ENCODE measurements around the gene TTC7B.

The TTC7B gene

GRCh38 chr14:90491221-90491885 is 324.9 kb downstream of the TTC7B start:
- Histone ChIP-seq H3K4me1 (ENCODE audit: low read depth, poor library complexity, severe bottlenecking) (no peaks in the 10 kb centered on the region), H3K9ac (no peak overlapping the region), H3K27ac (no peak overlapping the region), H3K27me3 (ENCODE audit: insufficient read depth, low read depth) (no peaks in the 10 kb centered on the region), H3K79me2 (ENCODE audit: insufficient read depth, low read depth) (no peaks in the 10 kb centered on the region), H3K4me2 (no peak overlapping the region), H2AFZ (ENCODE audit: low read depth) (no peak overlapping the region), H3K36me3 (ENCODE audit: insufficient read depth) (no peaks in the 10 kb centered on the region), H4K20me1 (ENCODE audit: insufficient read depth) (no peaks in the 10 kb centered on the region), H3K4me3 (IDR thresholded peaks at IDR 0.05; ENCODE audit: insufficient read depth, low read depth, low read length) (no peak overlapping the region)
- TF ChIP-seq, protein P1, sequence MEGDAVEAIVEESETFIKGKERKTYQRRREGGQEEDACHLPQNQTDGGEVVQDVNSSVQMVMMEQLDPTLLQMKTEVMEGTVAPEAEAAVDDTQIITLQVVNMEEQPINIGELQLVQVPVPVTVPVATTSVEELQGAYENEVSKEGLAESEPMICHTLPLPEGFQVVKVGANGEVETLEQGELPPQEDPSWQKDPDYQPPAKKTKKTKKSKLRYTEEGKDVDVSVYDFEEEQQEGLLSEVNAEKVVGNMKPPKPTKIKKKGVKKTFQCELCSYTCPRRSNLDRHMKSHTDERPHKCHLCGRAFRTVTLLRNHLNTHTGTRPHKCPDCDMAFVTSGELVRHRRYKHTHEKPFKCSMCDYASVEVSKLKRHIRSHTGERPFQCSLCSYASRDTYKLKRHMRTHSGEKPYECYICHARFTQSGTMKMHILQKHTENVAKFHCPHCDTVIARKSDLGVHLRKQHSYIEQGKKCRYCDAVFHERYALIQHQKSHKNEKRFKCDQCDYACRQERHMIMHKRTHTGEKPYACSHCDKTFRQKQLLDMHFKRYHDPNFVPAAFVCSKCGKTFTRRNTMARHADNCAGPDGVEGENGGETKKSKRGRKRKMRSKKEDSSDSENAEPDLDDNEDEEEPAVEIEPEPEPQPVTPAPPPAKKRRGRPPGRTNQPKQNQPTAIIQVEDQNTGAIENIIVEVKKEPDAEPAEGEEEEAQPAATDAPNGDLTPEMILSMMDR (conservative IDR thresholded peaks at IDR 0.05; ENCODE audit: low read depth, low read length): no peak

DNA sequence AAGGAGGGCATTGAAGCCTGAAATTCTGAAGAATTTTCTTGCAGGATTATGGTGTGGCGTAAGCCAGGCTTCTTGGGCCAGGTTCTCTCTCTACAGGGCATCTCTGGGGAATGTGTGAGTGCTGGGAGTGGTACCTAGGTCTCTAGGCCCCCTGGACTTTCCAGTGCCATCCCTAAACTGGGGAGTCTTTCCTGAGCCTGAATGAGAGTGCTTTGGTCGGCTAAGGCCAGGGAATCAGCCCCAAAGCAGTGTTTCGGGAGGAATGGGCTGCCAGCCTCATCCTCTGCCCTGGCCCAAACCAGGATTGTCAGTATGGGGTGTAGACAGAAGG is 325.5 kb downstream of the TTC7B start:
- Histone ChIP-seq H3K36me3 (ENCODE audit: insufficient read depth) (no peaks in the 10 kb centered on the region), H2AFZ (ENCODE audit: low read depth) (no peak overlapping the region), H3K9ac (no peak overlapping the region), H3K4me1 (ENCODE audit: low read depth, poor library complexity, severe bottlenecking) (no peaks in the 10 kb centered on the region), H3K27ac (no peak overlapping the region), H3K4me2 (no peak overlapping the region), H3K27me3 (ENCODE audit: insufficient read depth, low read depth) (no peaks in the 10 kb centered on the region), H3K79me2 (ENCODE audit: insufficient read depth, low read depth) (no peaks in the 10 kb centered on the region), H3K4me3 (IDR thresholded peaks at IDR 0.05; ENCODE audit: insufficient read depth, low read depth, low read length) (no peak overlapping the region), H4K20me1 (ENCODE audit: insufficient read depth) (no peaks in the 10 kb centered on the region)
- TF ChIP-seq, protein P1 (conservative IDR thresholded peaks at IDR 0.05; ENCODE audit: low read depth, low read length): no peak

DNA sequence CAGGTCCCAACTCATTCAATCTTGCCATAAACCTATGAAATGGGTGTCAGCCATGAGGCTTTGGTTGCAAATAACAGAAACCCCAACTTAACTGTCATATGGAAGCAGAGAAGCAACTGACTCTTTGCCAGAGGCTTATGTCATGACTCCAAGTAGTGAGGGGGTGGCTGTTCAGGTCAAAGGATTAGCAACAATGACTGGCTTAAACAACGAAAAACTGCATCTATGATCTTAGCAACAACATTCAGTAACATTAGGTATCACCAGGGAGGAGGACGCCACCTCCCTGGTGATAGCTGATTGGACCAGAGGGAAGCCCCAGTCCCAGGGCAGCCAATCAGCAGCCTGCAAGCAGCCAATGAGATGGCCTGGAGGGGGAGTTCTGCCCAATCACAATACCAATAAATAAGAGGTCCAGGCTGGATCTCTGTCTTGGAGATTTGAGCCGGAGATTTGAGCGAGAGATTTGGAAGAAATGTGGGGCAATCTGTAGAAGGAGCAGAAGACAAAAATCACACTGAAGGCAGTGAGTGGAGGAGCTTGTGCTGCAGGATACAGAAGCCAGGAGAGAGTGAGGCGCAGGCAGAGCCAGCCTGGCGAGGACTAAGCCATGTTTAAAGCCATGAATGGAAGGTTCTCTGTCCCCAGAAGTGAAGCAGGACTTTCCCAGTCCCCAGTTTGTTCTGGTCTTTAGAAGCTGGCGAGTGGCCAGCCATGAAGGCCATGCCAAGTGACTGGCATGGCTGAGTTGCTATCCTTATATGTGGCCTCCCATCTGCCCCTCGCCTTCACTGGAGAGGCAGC is 326.1 kb downstream of the TTC7B start:
- TF ChIP-seq, protein P1 (conservative IDR thresholded peaks at IDR 0.05; ENCODE audit: low read depth, low read length): no peak
- no peak overlapping the region for H3K4me2 ChIP-seq
- no peaks in the 10 kb centered on the region for H3K27me3 ChIP-seq (ENCODE audit: insufficient read depth, low read depth)
- no peaks in the 10 kb centered on the region for H3K79me2 ChIP-seq (ENCODE audit: insufficient read depth, low read depth)
- no peaks in the 10 kb centered on the region for H3K4me1 ChIP-seq (ENCODE audit: low read depth, poor library complexity, severe bottlenecking)
- H3K4me3 ChIP-seq (IDR thresholded peaks at IDR 0.05; ENCODE audit: insufficient read depth, low read depth, low read length): no peak overlapping the region
- H3K36me3 ChIP-seq (ENCODE audit: insufficient read depth): no peaks in the 10 kb centered on the region
- H4K20me1 ChIP-seq (ENCODE audit: insufficient read depth): no peaks in the 10 kb centered on the region
- H3K27ac ChIP-seq: no peak overlapping the region
- H3K9ac ChIP-seq: no peak overlapping the region
- no peak overlapping the region for H2AFZ ChIP-seq (ENCODE audit: low read depth)

DNA sequence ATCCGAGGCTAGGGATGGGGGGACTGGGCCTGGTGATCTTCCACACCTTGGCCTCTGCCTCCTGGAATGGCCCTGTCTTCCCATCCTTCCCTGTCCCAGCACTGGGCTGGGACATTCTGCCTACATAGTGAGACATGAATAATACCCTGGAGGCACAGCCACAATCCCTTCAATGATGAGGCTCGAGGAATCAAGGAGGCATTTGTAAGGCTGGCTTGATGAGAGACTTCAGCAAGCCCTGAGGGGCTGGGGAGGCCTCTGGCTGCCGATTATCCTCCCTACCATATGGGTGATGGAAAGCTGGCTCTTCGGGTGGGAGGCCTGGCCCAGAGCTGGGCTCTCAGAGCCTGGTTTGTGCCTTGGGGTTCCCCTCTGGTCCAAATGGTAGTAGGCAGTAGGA is 326.9 kb downstream of the TTC7B start:
- no peaks in the 10 kb centered on the region for H3K36me3 ChIP-seq (ENCODE audit: insufficient read depth)
- H4K20me1 ChIP-seq (ENCODE audit: insufficient read depth): no peaks in the 10 kb centered on the region
- no peak overlapping the region for H3K4me3 ChIP-seq (IDR thresholded peaks at IDR 0.05; ENCODE audit: insufficient read depth, low read depth, low read length)
- no peaks in the 10 kb centered on the region for H3K27me3 ChIP-seq (ENCODE audit: insufficient read depth, low read depth)
- TF ChIP-seq, protein P1 (conservative IDR thresholded peaks at IDR 0.05; ENCODE audit: low read depth, low read length): no peak
- H3K4me2 ChIP-seq: no peak overlapping the region
- no peak overlapping the region for H2AFZ ChIP-seq (ENCODE audit: low read depth)
- H3K79me2 ChIP-seq (ENCODE audit: insufficient read depth, low read depth): no peaks in the 10 kb centered on the region
- H3K9ac ChIP-seq: no peak overlapping the region
- no peaks in the 10 kb centered on the region for H3K4me1 ChIP-seq (ENCODE audit: low read depth, poor library complexity, severe bottlenecking)
- H3K27ac ChIP-seq: no peak overlapping the region

All from KMS-11 (cell line).